22Rv1 (cell line): ENCODE results near the gene TCL1A.

ENCODE experiments used
- ZFX ChIP-seq: fragments of 450-650 bp; IDR thresholded peaks from 2 replicates; pipeline ENCODE4 v1.6.1; 2017; ENCODE audit warnings: antibody characterized with exemption, borderline replicate concordance
- TF ChIP-seq, protein P1 (sequence below): fragments of 450-650 bp; IDR thresholded peaks from 2 replicates; pipeline ENCODE4 v1.5.1; 2017; ENCODE audit warnings: mild to moderate bottlenecking

DNA sequence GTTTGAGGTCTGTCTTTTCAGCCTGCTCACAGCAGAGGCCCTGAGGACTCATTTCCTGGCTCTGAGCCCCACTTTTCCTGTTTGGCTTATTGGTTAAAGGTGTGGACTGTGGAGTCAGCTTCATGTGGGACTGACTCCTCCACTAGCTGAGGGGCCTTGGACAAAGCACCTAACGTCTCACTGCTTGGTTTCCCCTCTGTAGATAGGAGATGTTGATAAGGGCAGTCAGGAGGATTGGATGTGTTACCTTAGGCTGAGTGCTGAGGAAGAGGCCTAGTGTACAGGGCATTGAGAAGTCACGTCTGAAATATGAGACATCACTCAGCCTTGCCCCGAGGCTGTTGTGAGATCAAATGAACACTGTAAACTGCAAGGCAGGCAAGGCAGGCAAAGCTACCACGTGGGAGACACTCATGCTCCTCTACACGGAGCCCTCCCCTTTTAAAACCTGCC is 27.1 kb upstream of the TCL1A start:
- TF ChIP-seq, protein P1, sequence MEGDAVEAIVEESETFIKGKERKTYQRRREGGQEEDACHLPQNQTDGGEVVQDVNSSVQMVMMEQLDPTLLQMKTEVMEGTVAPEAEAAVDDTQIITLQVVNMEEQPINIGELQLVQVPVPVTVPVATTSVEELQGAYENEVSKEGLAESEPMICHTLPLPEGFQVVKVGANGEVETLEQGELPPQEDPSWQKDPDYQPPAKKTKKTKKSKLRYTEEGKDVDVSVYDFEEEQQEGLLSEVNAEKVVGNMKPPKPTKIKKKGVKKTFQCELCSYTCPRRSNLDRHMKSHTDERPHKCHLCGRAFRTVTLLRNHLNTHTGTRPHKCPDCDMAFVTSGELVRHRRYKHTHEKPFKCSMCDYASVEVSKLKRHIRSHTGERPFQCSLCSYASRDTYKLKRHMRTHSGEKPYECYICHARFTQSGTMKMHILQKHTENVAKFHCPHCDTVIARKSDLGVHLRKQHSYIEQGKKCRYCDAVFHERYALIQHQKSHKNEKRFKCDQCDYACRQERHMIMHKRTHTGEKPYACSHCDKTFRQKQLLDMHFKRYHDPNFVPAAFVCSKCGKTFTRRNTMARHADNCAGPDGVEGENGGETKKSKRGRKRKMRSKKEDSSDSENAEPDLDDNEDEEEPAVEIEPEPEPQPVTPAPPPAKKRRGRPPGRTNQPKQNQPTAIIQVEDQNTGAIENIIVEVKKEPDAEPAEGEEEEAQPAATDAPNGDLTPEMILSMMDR = no peak
- no peak for TF ChIP-seq ZFX
